Measurements from ENCODE around the gene ARHGEF4. TPM values are rescaled to one million over a fixed set of nuclear protein-coding genes. Genes with fewer than 3 reads are reported as not detected.

The ARHGEF4 gene
- total and polyA plus RNA-seq, 2 experiments from 2014 or later, result 4.6 to 16.6 TPM

GRCh38 chr2:131058214-131058843 is 221.6 kb downstream of the ARHGEF4 start:
- Mint-ChIP-seq H3K4me3 (no peak overlapping the region), H3K9me3 (no peaks in the 10 kb centered on the region), H3K27ac (no peak overlapping the region), H3K4me1 (peaks cover 7% of the 10 kb centered on the region), H3K36me3 (ENCODE audit: low read depth) (peaks cover 69% of the 10 kb centered on the region), H3K27me3 (ENCODE audit: insufficient read depth, low read depth, poor library complexity) (peaks cover 3% of the 10 kb centered on the region)
- Histone ChIP-seq H3K4me2 (no peak overlapping the region), H3K27ac (ENCODE audit: low read depth) (no peak overlapping the region), H3K4me3 (no peak overlapping the region), H2AFZ (no peak overlapping the region), H3K36me3 (ENCODE audit: insufficient read depth) (peaks cover 2% of the 10 kb centered on the region), H4K20me1 (replicated peaks; ENCODE audit: insufficient read depth) (peaks cover 81% of the 10 kb centered on the region), H3K27me3 (ENCODE audit: insufficient read depth) (no peaks in the 10 kb centered on the region), H3F3A (replicated peaks; ENCODE audit: low read depth) (no peaks in the 10 kb centered on the region), H3K9me2 (ENCODE audit: insufficient read depth) (no peaks in the 10 kb centered on the region), H3K79me2 (replicated peaks; ENCODE audit: insufficient read depth) (peaks cover 91% of the 10 kb centered on the region), H3K4me1 (ENCODE audit: insufficient read depth) (no peaks in the 10 kb centered on the region)
- ATAC-seq, result no peak
- TF ChIP-seq ZNF331 (CRISPR knock-in tag; IDR thresholded peaks at IDR 0.05; ENCODE audit: low read depth) (no peak), JUNB (IDR thresholded peaks at IDR 0.05; ENCODE audit: unreplicated experiment) (no peak), CREB1 (CRISPR knock-in tag; IDR thresholded peaks at IDR 0.05; ENCODE audit: low read depth) (no peak), CTCF (conservative IDR thresholded peaks at IDR 0.05; ENCODE audit: low read depth in 2 of 2) (no peak), ZNF114 (CRISPR knock-in tag; IDR thresholded peaks at IDR 0.05) (no peak), EZH2 (IDR thresholded peaks at IDR 0.05; ENCODE audit: low read depth, unreplicated experiment) (no peak), POLR2AphosphoS5 (IDR thresholded peaks at IDR 0.05; ENCODE audit: low read depth) (no peak), EZH2phosphoT487 (IDR thresholded peaks at IDR 0.05; ENCODE audit: unreplicated experiment) (no peak), ETS1 (IDR thresholded peaks at IDR 0.05) (no peak), REST (IDR thresholded peaks at IDR 0.05; ENCODE audit: unreplicated experiment) (no peak), ZNF462 (CRISPR knock-in tag; IDR thresholded peaks at IDR 0.05) (no peak), STAT1 (IDR thresholded peaks at IDR 0.05; ENCODE audit: unreplicated experiment) (no peak), NANOG (IDR thresholded peaks at IDR 0.05; ENCODE audit: borderline replicate concordance) (no peak)
- no peak for DNase-seq (ENCODE audit: low spot score)

Data from GM23338 (cell line).